Esophagus muscularis mucosa (tissue), 4 donors: ENCODE measurements around the gene SCN11A. TPM values are rescaled to one million over a fixed set of nuclear protein-coding genes. Genes with fewer than 3 reads are reported as not detected.
"Not testable (repeated sequence)": the region's sequence is repeated elsewhere in the genome, so short reads cannot be mapped to it uniquely, and the experiment has no call there.

Experiments
- DNase-seq: peaks from one replicate; pipeline ENCODE4 v3.0.0-alpha.2; 2017; ENCODE audit errors: extremely low spot score
- H3K27ac ChIP-seq, 4 donors: fragments of 200-600 bp; sonication (generic); replicated peaks in 1 of 4; 1 replicate in 3 of 4; 2 replicates in 1 of 4; pipeline ENCODE4 v1.5.1; 2016 to 2019; ENCODE audit warnings: mild to moderate bottlenecking in 1 of 4
- H3K27me3 ChIP-seq, 4 donors: fragments of 200-600 bp; sonication (generic); one replicate each; pipeline versions ENCODE4 v1.5.1 to v1.6.0; 2016 to 2019
- H3K36me3 ChIP-seq, 4 donors: fragments of 200-600 bp; sonication (generic); one replicate each; pipeline ENCODE4 v1.5.1; 2016 to 2019
- H3K4me1 ChIP-seq, 4 donors: fragments of 200-600 bp; sonication (generic); one replicate each; pipeline ENCODE4 v1.5.1; 2016 to 2019
- H3K4me3 ChIP-seq, 4 donors: fragments of 200-600 bp; sonication (generic); 1 replicate in 2 of 4; 2 replicates in 2 of 4; pipeline ENCODE4 v1.5.1; 2016 to 2019; ENCODE audit warnings: mild to moderate bottlenecking in 4 of 4, moderate library complexity in 1 of 4
- H3K9me3 ChIP-seq, 4 donors: fragments of 200-600 bp; sonication (generic); 1 replicate in 3 of 4; 2 replicates in 1 of 4; pipeline ENCODE4 v1.5.1; 2016 to 2019
- EP300 ChIP-seq: sonication (generic); formaldehyde crosslinking; IDR thresholded peaks from one replicate; pipeline ENCODE4 v1.6.1; 2017; ENCODE audit warnings: antibody characterized with exemption
- POLR2A ChIP-seq: fragments of 450-650 bp; IDR thresholded peaks from one replicate; pipeline ENCODE4 v1.6.1; 2017; ENCODE audit warnings: antibody characterized with exemption, moderate library complexity, mild to moderate bottlenecking, low read depth
- POLR2AphosphoS5 ChIP-seq, 2 donors: sonication (generic); formaldehyde crosslinking; IDR thresholded peaks; one replicate each; pipeline ENCODE4 v1.6.1; 2017; ENCODE audit warnings: antibody characterized with exemption in 2 of 2
- WGBS: methylation state at CpG from one replicate; pipeline ENCODE4 v1.1.5; 2018; 5-methylcytosine and 5-hydroxymethylcytosine counted together
- intact Hi-C: fragments of 100-400 bp; cut with DNase I; formaldehyde crosslinking; loops from one replicate; pipeline ENCODE4 v1.15.1; 2023
- total RNA-seq, 4 donors: library from RNA; depleted of rRNA; stranded (reverse); fragments of >200 nt; gene quantifications; one replicate each; pipeline versions ENCODE4 v1.1.0 to v1.2.1, GENCODE V29; 2016
- TF ChIP-seq, protein P1 (sequence below), 3 experiments: fragments of 200-600 bp in 2 of 3; fragments of 450-650 bp in 1 of 3; sonication (generic) in 2 of 3; IDR thresholded peaks; one replicate each; pipeline ENCODE4 v1.5.1; 2017 to 2019; ENCODE audit warnings: antibody characterized with exemption in 3 of 3, mild to moderate bottlenecking in 2 of 3, moderate library complexity in 1 of 3

SCN11A gene
- total RNA-seq, 4 donors from 2014 or later = 0.34 to 0.99 (median 0.56) TPM

DNA sequence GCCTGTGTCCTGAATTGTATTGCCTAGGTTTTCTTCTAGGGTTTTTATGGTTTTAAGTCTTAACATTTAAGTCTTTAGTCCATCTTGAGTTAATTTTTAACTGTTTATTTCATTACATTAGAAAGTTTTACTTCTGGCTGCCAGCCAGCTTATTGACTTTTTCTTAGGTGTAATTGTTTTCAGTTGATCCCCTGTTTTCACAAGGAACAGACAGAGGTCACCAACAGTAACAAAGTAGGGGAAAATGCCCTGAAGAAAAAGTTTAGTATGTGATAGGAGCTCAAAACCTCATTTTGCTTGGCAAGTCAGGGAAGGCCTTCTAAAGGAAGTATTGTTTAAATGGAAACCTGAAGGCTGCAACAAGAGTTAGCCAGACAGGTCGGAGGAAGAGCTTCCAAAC lies 10.4 kb upstream of the SCN11A start:
- WGBS = 81% methylated on average over 1 of the region's 1 CpG
- peaks cover 6 to 31% (median 19%) of the 10 kb centered on the region in 4 donors for H3K36me3 ChIP-seq
- H3K4me1 ChIP-seq = peaks cover 0 to 11% (median 3%) of the 10 kb centered on the region in 4 donors
- no peak for TF ChIP-seq EP300
- TF ChIP-seq POLR2A = no peak
- no peak for TF ChIP-seq POLR2AphosphoS5 (IDR thresholded peaks at IDR 0.05)
- TF ChIP-seq, protein P1, sequence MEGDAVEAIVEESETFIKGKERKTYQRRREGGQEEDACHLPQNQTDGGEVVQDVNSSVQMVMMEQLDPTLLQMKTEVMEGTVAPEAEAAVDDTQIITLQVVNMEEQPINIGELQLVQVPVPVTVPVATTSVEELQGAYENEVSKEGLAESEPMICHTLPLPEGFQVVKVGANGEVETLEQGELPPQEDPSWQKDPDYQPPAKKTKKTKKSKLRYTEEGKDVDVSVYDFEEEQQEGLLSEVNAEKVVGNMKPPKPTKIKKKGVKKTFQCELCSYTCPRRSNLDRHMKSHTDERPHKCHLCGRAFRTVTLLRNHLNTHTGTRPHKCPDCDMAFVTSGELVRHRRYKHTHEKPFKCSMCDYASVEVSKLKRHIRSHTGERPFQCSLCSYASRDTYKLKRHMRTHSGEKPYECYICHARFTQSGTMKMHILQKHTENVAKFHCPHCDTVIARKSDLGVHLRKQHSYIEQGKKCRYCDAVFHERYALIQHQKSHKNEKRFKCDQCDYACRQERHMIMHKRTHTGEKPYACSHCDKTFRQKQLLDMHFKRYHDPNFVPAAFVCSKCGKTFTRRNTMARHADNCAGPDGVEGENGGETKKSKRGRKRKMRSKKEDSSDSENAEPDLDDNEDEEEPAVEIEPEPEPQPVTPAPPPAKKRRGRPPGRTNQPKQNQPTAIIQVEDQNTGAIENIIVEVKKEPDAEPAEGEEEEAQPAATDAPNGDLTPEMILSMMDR (IDR thresholded peaks at IDR 0.05) = no peak
- no peak overlapping the region for H3K27ac ChIP-seq
- no peaks in the 10 kb centered on the region for H3K9me3 ChIP-seq
- no peak for DNase-seq
- intact Hi-C loops = no loop called here
- no peak overlapping the region for H3K4me3 ChIP-seq
- no peaks in the 10 kb centered on the region for H3K27me3 ChIP-seq

DNA sequence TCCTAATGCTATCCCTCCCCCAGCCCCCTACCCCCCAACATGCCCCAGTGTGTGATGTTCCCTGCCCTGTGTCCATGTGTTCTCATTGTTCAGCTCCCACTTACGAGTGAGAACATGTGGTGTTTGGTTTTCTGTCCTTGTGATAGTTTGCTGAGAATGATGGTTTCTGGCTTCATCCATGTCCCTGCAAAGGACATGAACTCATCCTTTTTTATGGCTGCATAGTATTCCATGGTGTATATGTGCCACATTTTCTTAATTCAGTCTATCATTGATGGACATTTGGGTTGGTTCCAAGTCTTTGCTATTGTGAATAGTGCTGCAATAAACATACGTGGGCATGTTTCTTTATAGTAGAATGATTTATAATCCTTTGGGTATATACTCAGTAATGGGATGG lies 9.5 kb upstream of the SCN11A start:
- DNase-seq, intact Hi-C loops, H3K27ac ChIP-seq, H3K4me3 ChIP-seq, H3K9me3 ChIP-seq, H3K27me3 ChIP-seq: not testable (repeated sequence)
- peaks cover 0 to 11% (median 3%) of the 10 kb centered on the region in 4 donors for H3K4me1 ChIP-seq
- peaks cover 0 to 22% (median 14%) of the 10 kb centered on the region in 4 donors for H3K36me3 ChIP-seq
- WGBS = 68% methylated on average over 2 of the region's 2 CpGs

DNA sequence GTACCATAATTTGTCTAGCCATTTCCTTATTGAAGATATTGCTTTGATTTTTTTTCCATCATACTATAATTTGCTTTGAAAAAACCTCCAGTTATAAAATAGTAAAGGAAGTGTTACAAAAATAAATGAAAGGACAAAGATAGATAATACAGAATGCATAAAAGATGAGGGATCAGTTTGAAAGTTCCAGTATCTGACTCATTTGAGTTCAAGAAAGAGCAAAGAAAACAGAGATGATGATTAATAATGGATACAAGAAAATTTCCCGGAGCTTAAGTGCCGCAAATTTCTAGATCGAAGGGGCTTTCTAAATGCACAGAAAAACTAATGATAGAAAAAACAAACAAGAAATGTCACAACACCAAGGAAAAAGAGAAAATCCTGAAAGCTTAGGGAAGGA lies 4.4 kb upstream of the SCN11A start:
- 82% methylated on average over 3 of the region's 3 CpGs for WGBS
- H3K9me3 ChIP-seq = no peaks in the 10 kb centered on the region
- no peak overlapping the region for H3K4me3 ChIP-seq
- intact Hi-C loops = no loop called here
- no peak for DNase-seq
- H3K4me1 ChIP-seq = peaks cover 15 to 44% (median 27%) of the 10 kb centered on the region in 4 donors
- no peaks in the 10 kb centered on the region for H3K27me3 ChIP-seq
- no peak for TF ChIP-seq POLR2A
- TF ChIP-seq POLR2AphosphoS5 (IDR thresholded peaks at IDR 0.05) = no peak
- TF ChIP-seq, protein P1 (IDR thresholded peaks at IDR 0.05) = no peak
- TF ChIP-seq EP300 = no peak
- H3K36me3 ChIP-seq = peaks cover 0 to 4% (median 0%) of the 10 kb centered on the region in 4 donors
- H3K27ac ChIP-seq = no peak overlapping the region

DNA sequence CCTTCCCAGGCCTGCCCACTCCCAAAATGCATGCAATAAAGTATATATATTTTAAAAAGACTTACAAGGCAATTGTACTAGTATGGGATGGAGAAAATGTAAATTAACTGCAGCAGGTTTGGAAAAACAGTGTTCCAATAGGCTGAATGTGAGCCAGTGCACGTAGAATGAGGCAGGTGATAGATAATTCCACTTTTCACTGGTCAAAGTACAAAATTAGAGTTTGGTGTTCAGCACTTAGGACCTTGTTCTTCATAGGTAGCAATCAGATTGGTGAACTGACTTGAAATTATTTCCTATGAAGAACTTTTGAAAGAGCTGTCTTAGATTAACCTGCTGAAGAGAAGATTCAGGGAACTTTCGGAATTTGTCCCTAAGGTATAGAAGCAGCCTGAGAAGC lies 2.0 kb upstream of the SCN11A start:
- Histone ChIP-seq H3K36me3 (peaks cover 0 to 4% (median 0%) of the 10 kb centered on the region in 4 donors), H3K27me3 (no peaks in the 10 kb centered on the region), H3K4me1 (peaks cover 15 to 41% (median 29%) of the 10 kb centered on the region in 4 donors), H3K4me3 (no peak overlapping the region), H3K9me3 (no peaks in the 10 kb centered on the region), H3K27ac (no peak overlapping the region)
- WGBS = 83% methylated on average over 2 of the region's 2 CpGs
- no peak for DNase-seq
- intact Hi-C loops = loop anchor here (5.0 kb wide), 1 partner anchor 54 kb away; the partner anchor contains the start of genes GORASP1 and TTC21A
- TF ChIP-seq POLR2AphosphoS5 (IDR thresholded peaks at IDR 0.05) = no peak
- TF ChIP-seq EP300 = no peak
- TF ChIP-seq, protein P1 (IDR thresholded peaks at IDR 0.05) = no peak
- no peak for TF ChIP-seq POLR2A

DNA sequence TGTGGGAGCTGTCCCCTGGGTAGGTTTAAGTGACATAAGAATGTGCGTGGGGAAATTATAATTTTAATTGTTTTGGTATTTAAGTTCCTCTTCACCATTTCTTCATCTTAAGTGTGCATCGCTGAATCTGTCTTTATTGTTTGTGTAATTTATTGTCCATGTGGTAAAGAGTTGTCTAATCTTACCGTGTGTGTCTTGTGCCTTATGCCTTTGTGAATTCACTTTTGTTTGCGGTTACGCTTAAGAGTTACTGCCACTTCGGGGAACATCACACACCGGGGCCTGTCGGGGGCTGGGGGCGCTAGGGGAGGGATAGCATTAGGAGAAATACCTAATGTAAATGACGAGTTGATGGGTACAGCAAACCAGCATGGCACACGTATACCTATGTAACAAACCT lies 839 bp upstream of the SCN11A start:
- Histone ChIP-seq H3K27ac (peak overlapping the region; percentile 88 to 92 (median 89)), H3K27me3 (no peaks in the 10 kb centered on the region), H3K9me3 (no peaks in the 10 kb centered on the region), H3K36me3 (no peaks in the 10 kb centered on the region), H3K4me3 (peak overlapping the region; percentile 93 to 98 (median 96)), H3K4me1 (peaks cover 15 to 41% (median 29%) of the 10 kb centered on the region in 4 donors)
- 2% methylated on average over 11 of the region's 11 CpGs for WGBS
- no peak for DNase-seq
- TF ChIP-seq EP300 = no peak
- no peak for TF ChIP-seq POLR2AphosphoS5 (IDR thresholded peaks at IDR 0.05)
- TF ChIP-seq, protein P1 (IDR thresholded peaks at IDR 0.05) = no peak
- no peak for TF ChIP-seq POLR2A
- intact Hi-C loops = loop anchor here (5.0 kb wide), 1 partner anchor 55 kb away; the partner anchor contains the start of genes GORASP1 and TTC21A
